Stimulated activated CD8-positive, alpha-beta memory T cell treated with anti-CD3 and anti-CD28 coated beads, Interleukin-12 subunit alpha, Interleukin-12 subunit beta, amount 100 ng/mL, for 24 hours (primary cell): Measurements from ENCODE around the gene C12orf60.

Experiments used
- DNase-seq: peaks from one replicate; pipeline ENCODE4 v3.0.0-alpha.2; 2020; ENCODE audit errors: extremely low read depth

C12orf60 gene

GRCh38 chr12:14777271-14777670 is 26.2 kb upstream of the C12orf60 start:
- DNase-seq = no peak

GRCh38 chr12:14779834-14780233 is 23.6 kb upstream of the C12orf60 start:
- DNase-seq = no peak

GRCh38 chr12:14780859-14781258 is 22.6 kb upstream of the C12orf60 start:
- DNase-seq = no peak

GRCh38 chr12:14781563-14781962 is 21.9 kb upstream of the C12orf60 start:
- DNase-seq = no peak

- DNase-seq = no peak
Measured at GRCh38 chr12:14782756-14783155, 20.7 kb upstream of the C12orf60 start.

GRCh38 chr12:14784471-14784870 is 19.0 kb upstream of the C12orf60 start:
- DNase-seq = no peak

- DNase-seq = no peak
Measured at GRCh38 chr12:14785568-14785967, 17.9 kb upstream of the C12orf60 start.

GRCh38 chr12:14795028-14795448 is 8.4 kb upstream of the C12orf60 start:
- no peak for DNase-seq

GRCh38 chr12:14802247-14802646 is 1.2 kb upstream of the C12orf60 start:
- no peak for DNase-seq

GRCh38 chr12:14802721-14803010 is 804 bp upstream of the C12orf60 start:
- DNase-seq = no peak

- no peak for DNase-seq
Measured at GRCh38 chr12:14803830-14804160, 325 bp downstream of the C12orf60 start.

GRCh38 chr12:14810167-14810952 is 6.9 kb downstream of the C12orf60 start:
- DNase-seq = no peak

GRCh38 chr12:14810953-14811483 is 7.5 kb downstream of the C12orf60 start:
- DNase-seq = no peak

- DNase-seq = no peak
Measured at GRCh38 chr12:14811486-14811885, 8.0 kb downstream of the C12orf60 start.

GRCh38 chr12:14814014-14814413 is 10.5 kb downstream of the C12orf60 start, which contains the start of gene SMCO3:
TSS of gene SMCO3 (minus strand) at chr12:14814182. CDS start at chr12:14806680, 7,502 bp downstream.
- DNase-seq = no peak

GRCh38 chr12:14824012-14824634 is 20.7 kb downstream of the C12orf60 start:
- no peak for DNase-seq

GRCh38 chr12:14825256-14825655 is 21.8 kb downstream of the C12orf60 start:
- no peak for DNase-seq

- no peak for DNase-seq
Measured at GRCh38 chr12:14826491-14826890, 23.0 kb downstream of the C12orf60 start.

- no peak for DNase-seq
Measured at GRCh38 chr12:14827043-14827442, 23.6 kb downstream of the C12orf60 start.

- no peak for DNase-seq
Measured at GRCh38 chr12:14828892-14829291, 25.4 kb downstream of the C12orf60 start.

GRCh38 chr12:14833336-14833735 is 29.9 kb downstream of the C12orf60 start:
- DNase-seq = no peak

- no peak for DNase-seq
Measured at GRCh38 chr12:14833952-14834351, 30.5 kb downstream of the C12orf60 start.

GRCh38 chr12:14834509-14834908 is 31.0 kb downstream of the C12orf60 start:
- DNase-seq = no peak
